SIG-M5 treated with dmso at 0.1 percent for 504 hours (cell line): ENCODE results near the gene ACBD6.
"Not testable (repeated sequence)": the region's sequence is repeated elsewhere in the genome, so short reads cannot be mapped to it uniquely, and the experiment has no call there.

Experiments used
- DNase-seq: peaks from one replicate; lab custom pipeline; 2025; ENCODE audit not compliant: unreplicated experiment; lab: John Stamatoyannopoulos, UW

Gene ACBD6

GRCh38 chr1:180489976-180490375 lies 12.4 kb downstream of the ACBD6 start:
- DNase-seq, result no peak

GRCh38 chr1:180489313-180489712 lies 13.1 kb downstream of the ACBD6 start:
- no peak for DNase-seq

GRCh38 chr1:180488661-180489060 lies 13.7 kb downstream of the ACBD6 start:
- DNase-seq, result no peak

GRCh38 chr1:180486092-180486491 lies 16.3 kb downstream of the ACBD6 start:
- no peak for DNase-seq

- no peak for DNase-seq
Measured at GRCh38 chr1:180484490-180484889, 17.9 kb downstream of the ACBD6 start.

- DNase-seq, result peak; percentile 82
Measured at GRCh38 chr1:180482425-180483275, 19.7 kb downstream of the ACBD6 start.

GRCh38 chr1:180470031-180470430 lies 32.3 kb downstream of the ACBD6 start:
- DNase-seq, result no peak

GRCh38 chr1:180468311-180468710 lies 34.1 kb downstream of the ACBD6 start:
- no peak for DNase-seq

GRCh38 chr1:180462102-180462501 lies 40.3 kb downstream of the ACBD6 start:
- DNase-seq, result no peak

- DNase-seq, result not testable (repeated sequence)
Measured at GRCh38 chr1:180461682-180462081, 40.7 kb downstream of the ACBD6 start.

GRCh38 chr1:180458807-180459206 lies 43.6 kb downstream of the ACBD6 start:
- no peak for DNase-seq

- no peak for DNase-seq
Measured at GRCh38 chr1:180456191-180456590, 46.2 kb downstream of the ACBD6 start.

- DNase-seq, result no peak
Measured at GRCh38 chr1:180451504-180451903, 50.9 kb downstream of the ACBD6 start.

GRCh38 chr1:180444522-180444921 lies 57.9 kb downstream of the ACBD6 start:
- no peak for DNase-seq

GRCh38 chr1:180440335-180440734 lies 62.0 kb downstream of the ACBD6 start:
- DNase-seq, result no peak

GRCh38 chr1:180435566-180435965 lies 66.8 kb downstream of the ACBD6 start:
- DNase-seq, result no peak

GRCh38 chr1:180433873-180434272 lies 68.5 kb downstream of the ACBD6 start:
- DNase-seq, result no peak

- DNase-seq, result no peak
Measured at GRCh38 chr1:180431683-180432082, 70.7 kb downstream of the ACBD6 start.

GRCh38 chr1:180428782-180429695 lies 73.3 kb downstream of the ACBD6 start:
- DNase-seq, result peak; percentile 94

GRCh38 chr1:180425952-180426351 lies 76.4 kb downstream of the ACBD6 start:
- no peak for DNase-seq

GRCh38 chr1:180424848-180425457 lies 77.4 kb downstream of the ACBD6 start:
- DNase-seq, result no peak
